Omental fat pad (tissue), 4 donors: ENCODE measurements around the gene WDR53. TPM values are rescaled to one million over a fixed set of nuclear protein-coding genes. Genes with fewer than 3 reads are reported as not detected.
"Not testable (repeated sequence)": the region's sequence is repeated elsewhere in the genome, so short reads cannot be mapped to it uniquely, and the experiment has no call there.

ENCODE experiments used
- ATAC-seq: fragments of 150-250 bp; one replicate; pipeline ENCODE4 v1.9.1; 2016; ENCODE audit warnings: mild to moderate bottlenecking, moderate library complexity; ENCODE audit not compliant: low FRiP score
- DNase-seq: peaks from one replicate; pipeline ENCODE4 v3.0.0-alpha.2; 2019; ENCODE audit warnings: low spot score
- total RNA-seq, 4 donors: library from RNA; depleted of rRNA; stranded (reverse); fragments of >200 nt; gene quantifications; one replicate each; pipeline ENCODE4 v1.1.0, GENCODE V29; 2016
- TF ChIP-seq, protein P1 (sequence below), 3 donors: fragments of 450-650 bp; IDR thresholded peaks; one replicate each; pipeline ENCODE4 v1.5.1; 2016 to 2017; ENCODE audit warnings: antibody characterized with exemption in 3 of 3, mild to moderate bottlenecking in 3 of 3, moderate library complexity in 2 of 3

The WDR53 gene
- total RNA-seq, 4 donors from 2014 or later: 2.4 to 5.6 (median 3.5) TPM

DNA sequence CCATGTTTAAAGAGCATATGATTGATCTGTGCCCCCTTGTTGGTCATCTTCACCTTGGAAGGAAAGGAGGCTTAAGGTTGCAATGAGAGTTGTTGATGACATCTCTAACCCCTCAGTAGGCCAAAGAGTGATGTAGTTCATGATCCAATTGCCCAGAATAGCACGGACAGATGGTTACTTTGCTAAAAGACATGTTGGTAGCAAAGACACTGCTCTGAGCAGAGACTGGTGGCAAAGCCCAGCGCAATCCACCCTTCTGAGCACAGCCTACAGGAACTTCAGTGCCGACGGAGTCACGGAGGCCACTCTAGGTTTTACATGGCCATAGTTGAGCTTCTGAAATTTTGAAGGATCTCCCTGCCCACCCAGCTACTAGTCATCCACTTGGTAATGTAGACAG is 21.9 kb upstream of the WDR53 start:
- TF ChIP-seq, protein P1, sequence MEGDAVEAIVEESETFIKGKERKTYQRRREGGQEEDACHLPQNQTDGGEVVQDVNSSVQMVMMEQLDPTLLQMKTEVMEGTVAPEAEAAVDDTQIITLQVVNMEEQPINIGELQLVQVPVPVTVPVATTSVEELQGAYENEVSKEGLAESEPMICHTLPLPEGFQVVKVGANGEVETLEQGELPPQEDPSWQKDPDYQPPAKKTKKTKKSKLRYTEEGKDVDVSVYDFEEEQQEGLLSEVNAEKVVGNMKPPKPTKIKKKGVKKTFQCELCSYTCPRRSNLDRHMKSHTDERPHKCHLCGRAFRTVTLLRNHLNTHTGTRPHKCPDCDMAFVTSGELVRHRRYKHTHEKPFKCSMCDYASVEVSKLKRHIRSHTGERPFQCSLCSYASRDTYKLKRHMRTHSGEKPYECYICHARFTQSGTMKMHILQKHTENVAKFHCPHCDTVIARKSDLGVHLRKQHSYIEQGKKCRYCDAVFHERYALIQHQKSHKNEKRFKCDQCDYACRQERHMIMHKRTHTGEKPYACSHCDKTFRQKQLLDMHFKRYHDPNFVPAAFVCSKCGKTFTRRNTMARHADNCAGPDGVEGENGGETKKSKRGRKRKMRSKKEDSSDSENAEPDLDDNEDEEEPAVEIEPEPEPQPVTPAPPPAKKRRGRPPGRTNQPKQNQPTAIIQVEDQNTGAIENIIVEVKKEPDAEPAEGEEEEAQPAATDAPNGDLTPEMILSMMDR (IDR thresholded peaks at IDR 0.05): no peak
- no peak for ATAC-seq
- DNase-seq: no peak

DNA sequence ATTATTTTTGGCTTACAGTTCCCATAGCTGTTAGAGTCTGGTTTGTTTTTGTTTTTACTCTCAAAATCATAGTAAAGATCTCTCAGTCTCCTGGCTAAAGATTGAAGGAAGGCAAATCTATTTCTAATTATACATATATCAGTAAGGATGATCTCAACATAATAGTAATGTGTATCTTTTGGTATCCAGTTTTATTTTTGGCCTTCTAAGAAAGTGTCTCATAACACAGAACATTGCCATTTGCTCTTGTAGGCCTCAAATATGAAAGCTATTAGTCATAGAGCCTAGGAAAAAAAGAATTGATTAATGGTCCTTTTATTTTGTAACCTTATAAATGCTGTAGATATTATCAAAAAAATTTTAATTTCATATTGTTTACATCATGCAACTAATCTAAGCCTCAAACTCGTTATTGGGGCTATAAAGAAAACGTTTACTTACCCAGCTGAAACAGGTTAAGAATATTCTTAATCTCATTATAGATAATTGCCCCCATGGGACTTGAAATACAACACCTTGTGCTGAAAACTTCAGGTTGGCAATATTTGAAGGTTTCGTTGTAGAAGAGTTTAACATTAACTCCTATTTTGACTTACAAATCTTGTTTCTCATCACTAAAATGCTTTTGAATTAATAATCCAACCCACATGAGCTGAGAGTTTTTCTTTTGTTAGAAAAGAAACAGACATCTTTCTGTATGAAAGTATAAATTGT is 16.8 kb upstream of the WDR53 start:
- ATAC-seq: no peak
- no peak for DNase-seq
- TF ChIP-seq, protein P1 (IDR thresholded peaks at IDR 0.05): no peak

DNA sequence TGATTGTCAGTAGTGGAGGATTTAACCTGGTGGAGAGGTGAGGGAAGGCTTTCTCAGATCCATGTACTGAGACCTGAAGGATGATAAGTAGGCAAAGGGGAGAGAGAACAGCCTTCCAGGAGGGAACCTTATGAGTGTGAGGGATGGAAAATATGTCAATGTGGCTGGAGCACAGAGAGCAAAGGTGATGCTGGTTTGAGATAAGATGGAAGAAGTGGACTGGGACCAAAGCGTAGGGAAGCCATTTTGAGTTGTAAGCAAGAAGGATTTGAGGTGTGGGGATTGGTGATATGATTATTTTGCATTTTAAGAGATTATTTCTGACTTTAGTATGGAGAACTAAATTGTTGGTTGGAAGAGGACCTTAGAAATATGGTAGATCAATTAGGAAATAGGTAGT is 4.0 kb upstream of the WDR53 start:
- ATAC-seq (no peak), DNase-seq (no peak)
- TF ChIP-seq, protein P1 (IDR thresholded peaks at IDR 0.05): no peak

DNA sequence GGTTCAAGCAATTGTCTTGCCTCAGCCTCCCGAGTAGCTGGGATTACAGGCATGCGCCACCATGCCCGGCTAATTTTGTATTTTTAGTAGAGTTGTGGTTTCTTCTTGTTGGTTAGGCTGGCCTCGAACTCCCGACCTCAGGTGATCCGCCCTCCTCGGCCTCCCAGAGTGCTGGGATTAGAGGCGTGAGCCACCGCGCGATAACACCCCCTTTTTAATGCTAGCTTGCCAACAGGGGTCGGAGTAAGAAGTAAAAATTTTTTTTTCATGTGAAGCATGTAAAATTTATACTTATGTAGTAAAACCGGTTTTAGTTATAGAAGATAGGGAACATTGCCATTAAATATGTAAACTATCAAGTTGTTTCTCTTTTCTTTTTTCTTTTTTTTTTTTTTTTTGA is 2.0 kb upstream of the WDR53 start:
- not testable (repeated sequence) for ATAC-seq, DNase-seq

DNA sequence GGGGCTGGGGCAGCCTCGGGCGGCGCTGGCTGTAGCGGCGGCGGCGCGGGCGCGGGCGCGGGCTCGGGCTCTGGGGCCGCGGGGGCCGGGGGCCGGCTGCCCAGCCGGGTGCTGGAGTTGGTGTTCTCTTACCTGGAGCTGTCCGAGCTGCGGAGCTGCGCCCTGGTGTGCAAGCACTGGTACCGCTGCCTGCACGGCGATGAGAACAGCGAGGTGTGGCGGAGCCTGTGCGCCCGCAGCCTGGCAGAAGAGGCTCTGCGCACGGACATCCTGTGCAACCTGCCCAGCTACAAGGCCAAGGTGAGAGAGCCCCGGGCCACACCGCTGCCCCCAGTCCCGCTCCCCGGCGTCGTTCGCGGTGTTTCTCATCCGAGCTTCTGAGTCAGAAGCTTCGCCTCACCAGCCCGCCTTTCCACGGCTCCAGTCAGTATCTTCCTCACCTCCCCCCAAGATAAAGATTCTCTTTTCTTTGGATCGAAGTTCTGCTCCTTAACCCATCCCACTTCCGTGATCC is 706 bp upstream of the WDR53 start:
- ATAC-seq: peak; percentile 75
- DNase-seq: peak; percentile 28
- TF ChIP-seq, protein P1 (IDR thresholded peaks at IDR 0.05): no peak

DNA sequence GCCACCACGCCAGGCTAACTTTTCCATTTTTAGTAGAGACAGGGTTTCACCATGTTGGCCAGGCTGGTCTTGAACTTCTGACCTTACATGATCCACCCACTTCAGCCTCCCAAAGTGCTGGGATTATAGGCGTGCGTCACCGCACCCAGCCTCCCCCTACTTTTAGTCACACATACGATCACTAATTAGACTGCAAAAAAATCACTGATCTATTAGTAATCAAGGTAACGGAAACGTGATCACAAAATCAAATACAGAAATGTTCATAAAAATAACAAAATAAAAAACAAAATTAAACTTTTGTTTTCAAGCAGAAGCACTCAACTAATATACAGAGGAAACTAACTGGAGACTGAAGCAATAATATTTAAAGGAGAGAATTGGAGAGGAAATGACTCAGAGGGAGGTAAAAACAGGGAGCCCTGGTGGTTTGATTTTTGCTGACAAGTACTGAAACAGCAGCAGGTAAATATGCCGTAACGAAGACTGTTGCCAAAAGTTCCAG is 4.6 kb downstream of the WDR53 start:
- TF ChIP-seq, protein P1 (IDR thresholded peaks at IDR 0.05): no peak
- ATAC-seq (no peak), DNase-seq (no peak)

DNA sequence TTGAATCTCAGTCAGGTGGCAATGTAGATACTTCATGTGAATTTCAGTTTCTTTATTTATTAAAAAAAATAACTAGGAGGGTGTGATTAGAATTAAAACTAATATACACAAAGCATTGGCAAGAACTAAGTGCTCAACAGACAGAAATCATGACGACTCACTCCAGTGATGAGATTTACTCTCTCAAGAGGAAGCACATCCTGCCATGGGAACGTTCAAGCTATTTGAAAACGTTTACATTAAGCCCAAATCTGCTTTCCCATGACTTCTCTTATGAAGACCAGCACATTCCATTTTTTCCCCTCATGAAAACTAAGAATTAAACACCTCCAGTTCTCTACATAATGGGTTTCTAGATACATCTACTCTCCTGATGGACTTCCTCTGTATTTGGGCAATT is 8.5 kb downstream of the WDR53 start:
- TF ChIP-seq, protein P1 (IDR thresholded peaks at IDR 0.05): no peak
- ATAC-seq: no peak
- no peak for DNase-seq
